Measurements from ENCODE around the gene REST. TPM values are rescaled to one million over a fixed set of nuclear protein-coding genes. Genes with fewer than 3 reads are reported as not detected.
"Not testable (repeated sequence)": the region's sequence is repeated elsewhere in the genome, so short reads cannot be mapped to it uniquely, and the experiment has no call there.

REST gene
- total and polyA plus RNA-seq, 2 donors (not counting 1 experiment from before 2014, with no cell fraction given) = 30.5 to 33.0 TPM

GRCh38 chr4:56909086-56909894 lies 1.6 kb downstream of the REST start:
- Histone ChIP-seq H3K9me3 (ENCODE audit: control insufficient read depth, insufficient read depth, low read depth, low read length) (no peaks in the 10 kb centered on the region), H4K20me1 (ENCODE audit: control insufficient read depth, extremely low read depth, insufficient read depth, low read length) (no peaks in the 10 kb centered on the region), H3K36me3 (ENCODE audit: control insufficient read depth, insufficient read depth, low read length) (no peaks in the 10 kb centered on the region), H3K27me3 (ENCODE audit: control insufficient read depth, insufficient read depth, low read length) (peaks cover 7% of the 10 kb centered on the region), H3K27ac (ENCODE audit: insufficient read depth, low read length) (peak overlapping the region; percentile 88), H3K4me2 (ENCODE audit: extremely low read depth, insufficient read depth, low read length) (peak overlapping the region; percentile 87), H3K9ac (ENCODE audit: insufficient read depth, low read length) (peak overlapping the region; percentile 81), H3K79me2 (ENCODE audit: control insufficient read depth, insufficient read depth, low read length) (peaks cover 48% of the 10 kb centered on the region), H2AFZ (ENCODE audit: low read length) (peak overlapping the region; percentile 83), H3K4me3 (replicated peaks in 1 of 4; ENCODE audit: control extremely low read depth in 1 of 4, insufficient read depth in 1 of 4, low read depth in 3 of 4, low read length in 4 of 4) (peak overlapping the region; percentile 82 to 97 (median 92)), H3K4me1 (ENCODE audit: control insufficient read depth, extremely low read depth, insufficient read depth, low read length) (peaks cover 2% of the 10 kb centered on the region)
- TF ChIP-seq, protein P1, sequence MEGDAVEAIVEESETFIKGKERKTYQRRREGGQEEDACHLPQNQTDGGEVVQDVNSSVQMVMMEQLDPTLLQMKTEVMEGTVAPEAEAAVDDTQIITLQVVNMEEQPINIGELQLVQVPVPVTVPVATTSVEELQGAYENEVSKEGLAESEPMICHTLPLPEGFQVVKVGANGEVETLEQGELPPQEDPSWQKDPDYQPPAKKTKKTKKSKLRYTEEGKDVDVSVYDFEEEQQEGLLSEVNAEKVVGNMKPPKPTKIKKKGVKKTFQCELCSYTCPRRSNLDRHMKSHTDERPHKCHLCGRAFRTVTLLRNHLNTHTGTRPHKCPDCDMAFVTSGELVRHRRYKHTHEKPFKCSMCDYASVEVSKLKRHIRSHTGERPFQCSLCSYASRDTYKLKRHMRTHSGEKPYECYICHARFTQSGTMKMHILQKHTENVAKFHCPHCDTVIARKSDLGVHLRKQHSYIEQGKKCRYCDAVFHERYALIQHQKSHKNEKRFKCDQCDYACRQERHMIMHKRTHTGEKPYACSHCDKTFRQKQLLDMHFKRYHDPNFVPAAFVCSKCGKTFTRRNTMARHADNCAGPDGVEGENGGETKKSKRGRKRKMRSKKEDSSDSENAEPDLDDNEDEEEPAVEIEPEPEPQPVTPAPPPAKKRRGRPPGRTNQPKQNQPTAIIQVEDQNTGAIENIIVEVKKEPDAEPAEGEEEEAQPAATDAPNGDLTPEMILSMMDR (conservative IDR thresholded peaks at IDR 0.05 in 1 of 2, IDR thresholded peaks at IDR 0.05 in 1 of 2; ENCODE audit: low read depth in 1 of 2, low read length in 2 of 2) = no peak
- no peak for TF ChIP-seq EZH2 (IDR thresholded peaks at IDR 0.05; ENCODE audit: low read length, missing control alignments)
- peak; percentile 53 to 61 for DNase-seq (ENCODE audit: low read depth in 2 of 2)

GRCh38 chr4:56910172-56910967 lies 2.7 kb downstream of the REST start:
- Histone ChIP-seq H3K4me2 (ENCODE audit: extremely low read depth, insufficient read depth, low read length) (peak overlapping the region; percentile 87), H3K4me1 (ENCODE audit: control insufficient read depth, extremely low read depth, insufficient read depth, low read length) (peaks cover 2% of the 10 kb centered on the region), H3K4me3 (replicated peaks in 1 of 4; ENCODE audit: control extremely low read depth in 1 of 4, insufficient read depth in 1 of 4, low read depth in 3 of 4, low read length in 4 of 4) (peak overlapping the region; percentile 82 to 97 (median 92)), H3K36me3 (ENCODE audit: control insufficient read depth, insufficient read depth, low read length) (no peaks in the 10 kb centered on the region), H2AFZ (ENCODE audit: low read length) (no peak overlapping the region), H4K20me1 (ENCODE audit: control insufficient read depth, extremely low read depth, insufficient read depth, low read length) (no peaks in the 10 kb centered on the region), H3K27ac (ENCODE audit: insufficient read depth, low read length) (no peak overlapping the region), H3K79me2 (ENCODE audit: control insufficient read depth, insufficient read depth, low read length) (peaks cover 53% of the 10 kb centered on the region), H3K9me3 (ENCODE audit: control insufficient read depth, insufficient read depth, low read depth, low read length) (no peaks in the 10 kb centered on the region), H3K9ac (ENCODE audit: insufficient read depth, low read length) (no peak overlapping the region), H3K27me3 (ENCODE audit: control insufficient read depth, insufficient read depth, low read length) (peaks cover 7% of the 10 kb centered on the region)
- DNase-seq (ENCODE audit: low read depth in 2 of 2) = peak in 1 of 2 donors; percentile 7
- no peak for TF ChIP-seq EZH2 (IDR thresholded peaks at IDR 0.05; ENCODE audit: low read length, missing control alignments)
- TF ChIP-seq, protein P1 (conservative IDR thresholded peaks at IDR 0.05 in 1 of 2, IDR thresholded peaks at IDR 0.05 in 1 of 2; ENCODE audit: low read depth in 1 of 2, low read length in 2 of 2) = no peak

GRCh38 chr4:56914336-56914735 lies 6.6 kb downstream of the REST start:
- Histone ChIP-seq H3K79me2 (ENCODE audit: control insufficient read depth, insufficient read depth, low read length) (peaks cover 69% of the 10 kb centered on the region), H3K4me3 (replicated peaks in 1 of 4; ENCODE audit: control extremely low read depth in 1 of 4, insufficient read depth in 1 of 4, low read depth in 3 of 4, low read length in 4 of 4) (no peak overlapping the region), H3K27me3 (ENCODE audit: control insufficient read depth, insufficient read depth, low read length) (no peaks in the 10 kb centered on the region), H3K4me2 (ENCODE audit: extremely low read depth, insufficient read depth, low read length) (no peak overlapping the region), H3K27ac (ENCODE audit: insufficient read depth, low read length) (no peak overlapping the region), H3K4me1 (ENCODE audit: control insufficient read depth, extremely low read depth, insufficient read depth, low read length) (no peaks in the 10 kb centered on the region), H2AFZ (ENCODE audit: low read length) (no peak overlapping the region), H3K36me3 (ENCODE audit: control insufficient read depth, insufficient read depth, low read length) (no peaks in the 10 kb centered on the region), H4K20me1 (ENCODE audit: control insufficient read depth, extremely low read depth, insufficient read depth, low read length) (no peaks in the 10 kb centered on the region), H3K9ac (ENCODE audit: insufficient read depth, low read length) (no peak overlapping the region), H3K9me3 (ENCODE audit: control insufficient read depth, insufficient read depth, low read depth, low read length) (no peaks in the 10 kb centered on the region)
- DNase-seq (ENCODE audit: low read depth in 2 of 2) = no peak
- no peak for TF ChIP-seq EZH2 (IDR thresholded peaks at IDR 0.05; ENCODE audit: low read length, missing control alignments)
- TF ChIP-seq, protein P1 (conservative IDR thresholded peaks at IDR 0.05 in 1 of 2, IDR thresholded peaks at IDR 0.05 in 1 of 2; ENCODE audit: low read depth in 1 of 2, low read length in 2 of 2) = no peak

DNA sequence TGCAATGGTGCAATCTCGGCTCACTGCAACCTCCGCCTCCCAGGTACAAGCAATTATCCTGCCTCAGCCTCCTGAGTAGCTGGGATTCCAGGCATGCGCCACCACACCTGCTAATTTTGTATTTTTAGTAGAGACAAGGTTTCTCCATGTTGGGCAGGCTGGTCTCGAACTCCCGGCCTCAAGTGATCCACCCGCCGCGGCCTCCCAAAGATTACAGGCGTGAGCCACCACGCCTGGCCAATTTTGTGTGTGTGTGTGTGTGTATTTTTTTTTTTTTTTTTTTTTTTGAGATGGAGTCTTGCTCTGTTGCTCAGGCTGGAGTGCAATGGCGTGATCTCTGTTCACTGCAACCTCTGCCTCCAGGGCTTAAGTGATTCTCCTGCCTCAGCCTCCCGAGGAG lies 7.3 kb downstream of the REST start:
- H3K36me3 ChIP-seq (ENCODE audit: control insufficient read depth, insufficient read depth, low read length); H3K27me3 ChIP-seq (ENCODE audit: control insufficient read depth, insufficient read depth, low read length); DNase-seq (ENCODE audit: low read depth in 2 of 2); H3K9ac ChIP-seq (ENCODE audit: insufficient read depth, low read length); H3K9me3 ChIP-seq (ENCODE audit: control insufficient read depth, insufficient read depth, low read depth, low read length); H3K4me1 ChIP-seq (ENCODE audit: control insufficient read depth, extremely low read depth, insufficient read depth, low read length); H4K20me1 ChIP-seq (ENCODE audit: control insufficient read depth, extremely low read depth, insufficient read depth, low read length); H3K4me3 ChIP-seq (replicated peaks in 1 of 4; ENCODE audit: control extremely low read depth in 1 of 4, insufficient read depth in 1 of 4, low read depth in 3 of 4, low read length in 4 of 4); H2AFZ ChIP-seq (ENCODE audit: low read length); H3K27ac ChIP-seq (ENCODE audit: insufficient read depth, low read length); H3K4me2 ChIP-seq (ENCODE audit: extremely low read depth, insufficient read depth, low read length): not testable (repeated sequence)
- H3K79me2 ChIP-seq (ENCODE audit: control insufficient read depth, insufficient read depth, low read length) = peaks cover 63% of the 10 kb centered on the region

Measured in fibroblast of lung (primary cell).